ENCODE results near the gene ERP44.

Gene ERP44

DNA sequence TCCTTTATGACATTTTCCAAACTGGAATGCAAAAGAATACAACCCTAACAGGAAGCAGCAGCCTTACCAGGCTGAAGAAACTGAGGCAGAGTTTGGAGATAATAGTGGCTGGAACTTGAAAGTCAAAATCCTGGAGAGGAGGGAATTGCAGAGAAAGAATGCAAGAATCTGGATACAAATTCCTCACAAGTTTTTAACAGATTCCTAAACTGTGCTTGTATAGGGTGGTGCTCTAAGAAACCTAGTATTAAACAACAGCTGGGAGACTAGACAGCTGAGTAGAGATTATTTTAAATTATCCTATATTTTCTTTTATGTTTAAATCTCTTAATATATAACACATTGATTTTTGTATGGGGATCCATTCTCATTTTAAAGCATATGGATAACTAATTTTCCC, 31.0 kb upstream of the ERP44 start:
- DNase-seq (ENCODE audit: insufficient read length, low spot score): no peak
- no peak for FAIRE-seq
- TF ChIP-seq, protein P1, sequence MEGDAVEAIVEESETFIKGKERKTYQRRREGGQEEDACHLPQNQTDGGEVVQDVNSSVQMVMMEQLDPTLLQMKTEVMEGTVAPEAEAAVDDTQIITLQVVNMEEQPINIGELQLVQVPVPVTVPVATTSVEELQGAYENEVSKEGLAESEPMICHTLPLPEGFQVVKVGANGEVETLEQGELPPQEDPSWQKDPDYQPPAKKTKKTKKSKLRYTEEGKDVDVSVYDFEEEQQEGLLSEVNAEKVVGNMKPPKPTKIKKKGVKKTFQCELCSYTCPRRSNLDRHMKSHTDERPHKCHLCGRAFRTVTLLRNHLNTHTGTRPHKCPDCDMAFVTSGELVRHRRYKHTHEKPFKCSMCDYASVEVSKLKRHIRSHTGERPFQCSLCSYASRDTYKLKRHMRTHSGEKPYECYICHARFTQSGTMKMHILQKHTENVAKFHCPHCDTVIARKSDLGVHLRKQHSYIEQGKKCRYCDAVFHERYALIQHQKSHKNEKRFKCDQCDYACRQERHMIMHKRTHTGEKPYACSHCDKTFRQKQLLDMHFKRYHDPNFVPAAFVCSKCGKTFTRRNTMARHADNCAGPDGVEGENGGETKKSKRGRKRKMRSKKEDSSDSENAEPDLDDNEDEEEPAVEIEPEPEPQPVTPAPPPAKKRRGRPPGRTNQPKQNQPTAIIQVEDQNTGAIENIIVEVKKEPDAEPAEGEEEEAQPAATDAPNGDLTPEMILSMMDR (IDR thresholded peaks at IDR 0.05; ENCODE audit: insufficient read depth, missing control alignments): no peak

DNA sequence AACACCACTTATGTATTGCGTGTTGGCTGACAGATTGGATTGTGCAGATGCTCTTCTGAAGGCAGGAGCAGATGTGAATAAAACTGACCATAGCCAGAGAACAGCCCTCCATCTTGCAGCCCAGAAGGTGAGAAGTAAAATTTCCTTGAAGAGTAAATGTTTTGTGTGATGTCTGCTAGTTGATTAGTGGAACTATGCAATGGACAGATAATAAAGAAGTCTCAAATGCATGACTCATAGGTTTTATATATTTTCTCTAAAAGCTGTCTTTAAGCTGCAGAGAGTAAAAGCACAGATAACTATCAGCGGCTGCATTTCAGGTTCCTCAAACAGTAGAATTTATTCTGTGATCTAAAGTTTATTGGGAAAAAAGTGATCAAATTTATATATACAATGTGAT, 27.6 kb upstream of the ERP44 start:
- FAIRE-seq (no peak), DNase-seq (ENCODE audit: insufficient read length, low spot score) (no peak)
- TF ChIP-seq, protein P1 (IDR thresholded peaks at IDR 0.05; ENCODE audit: insufficient read depth, missing control alignments): no peak

DNA sequence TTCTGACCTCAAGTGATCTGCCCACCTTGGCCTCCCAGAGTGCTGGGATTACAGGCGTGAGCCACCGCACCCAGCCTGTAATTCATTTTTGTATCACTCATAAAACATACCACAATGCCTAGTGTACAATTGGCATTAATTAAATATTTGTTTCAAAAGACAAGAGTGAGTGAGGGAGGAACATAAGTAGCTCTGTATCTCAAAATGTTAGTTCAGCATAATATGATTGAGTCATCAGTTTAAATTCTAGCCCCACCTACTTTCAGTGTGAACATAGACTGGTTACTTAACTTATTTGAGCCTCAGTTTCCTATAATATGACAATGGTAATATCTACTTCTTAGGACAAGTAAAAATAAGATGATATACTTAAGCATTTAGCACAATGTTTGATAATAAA, 27.1 kb upstream of the ERP44 start:
- TF ChIP-seq, protein P1 (IDR thresholded peaks at IDR 0.05; ENCODE audit: insufficient read depth, missing control alignments): no peak
- DNase-seq (ENCODE audit: insufficient read length, low spot score) (no peak), FAIRE-seq (no peak)

DNA sequence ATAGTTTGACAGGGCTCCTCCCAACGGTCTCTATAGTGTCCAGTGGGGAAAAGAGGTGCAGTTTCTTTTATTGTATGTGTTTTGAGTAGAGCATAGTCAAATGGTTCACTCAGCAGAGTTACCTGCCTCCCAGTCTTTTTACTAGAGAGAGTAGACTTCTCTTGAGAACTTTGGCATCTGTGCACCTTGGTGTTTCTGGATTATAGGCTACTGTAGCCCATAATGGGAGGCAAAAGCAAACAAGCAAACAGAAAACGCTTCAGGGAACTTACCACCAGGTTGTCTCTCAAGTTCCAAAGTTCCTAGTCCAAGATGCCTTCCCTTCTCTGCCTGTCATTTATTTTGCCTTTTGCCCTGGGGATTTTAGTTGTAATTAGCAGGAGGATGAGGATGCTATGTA, 26.4 kb upstream of the ERP44 start:
- DNase-seq (ENCODE audit: insufficient read length, low spot score): no peak
- no peak for FAIRE-seq
- TF ChIP-seq, protein P1 (IDR thresholded peaks at IDR 0.05; ENCODE audit: insufficient read depth, missing control alignments): no peak

DNA sequence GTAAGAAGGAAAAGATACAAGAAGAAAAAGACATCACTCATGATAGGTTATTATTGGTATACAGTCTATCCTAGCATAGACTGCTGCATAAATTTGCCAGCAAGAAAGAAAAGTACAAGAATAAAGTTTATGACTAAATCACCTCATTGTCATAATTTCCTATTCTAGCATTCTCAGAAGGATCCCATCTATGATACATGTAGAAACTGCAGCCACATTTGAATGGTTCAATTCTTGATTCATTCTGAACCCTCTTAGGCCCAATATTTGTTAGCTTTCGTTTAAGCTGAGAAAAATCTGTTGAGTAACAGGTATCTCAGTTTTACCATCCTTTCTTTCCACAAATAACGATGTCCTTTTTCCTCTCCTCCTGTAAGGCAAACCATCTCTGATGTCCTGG, 21.5 kb upstream of the ERP44 start:
- TF ChIP-seq, protein P1 (IDR thresholded peaks at IDR 0.05; ENCODE audit: insufficient read depth, missing control alignments): no peak
- FAIRE-seq (no peak), DNase-seq (ENCODE audit: insufficient read length, low spot score) (no peak)

DNA sequence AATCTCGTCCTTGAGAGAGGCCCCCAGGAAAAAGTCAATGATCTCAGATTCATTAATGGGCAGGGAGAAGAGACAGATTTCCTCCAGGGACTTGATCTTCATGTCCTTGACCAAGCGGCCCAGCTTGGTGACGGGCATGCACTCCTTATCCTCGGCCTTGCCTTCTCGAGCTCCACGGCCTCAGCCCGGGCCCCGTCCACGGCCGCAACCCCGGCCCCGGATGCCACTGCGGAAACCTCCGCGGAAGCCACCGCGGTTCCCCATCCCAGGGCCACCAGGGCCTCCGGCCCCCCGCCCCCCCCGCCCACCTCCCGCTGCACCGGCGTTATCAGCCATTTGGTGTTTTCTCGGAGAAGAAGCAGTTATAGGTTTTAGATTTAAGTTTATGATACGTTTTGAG, 18.5 kb upstream of the ERP44 start:
- TF ChIP-seq, protein P1 (IDR thresholded peaks at IDR 0.05; ENCODE audit: insufficient read depth, missing control alignments): no peak
- DNase-seq (ENCODE audit: insufficient read length, low spot score) (no peak), FAIRE-seq (no peak)

DNA sequence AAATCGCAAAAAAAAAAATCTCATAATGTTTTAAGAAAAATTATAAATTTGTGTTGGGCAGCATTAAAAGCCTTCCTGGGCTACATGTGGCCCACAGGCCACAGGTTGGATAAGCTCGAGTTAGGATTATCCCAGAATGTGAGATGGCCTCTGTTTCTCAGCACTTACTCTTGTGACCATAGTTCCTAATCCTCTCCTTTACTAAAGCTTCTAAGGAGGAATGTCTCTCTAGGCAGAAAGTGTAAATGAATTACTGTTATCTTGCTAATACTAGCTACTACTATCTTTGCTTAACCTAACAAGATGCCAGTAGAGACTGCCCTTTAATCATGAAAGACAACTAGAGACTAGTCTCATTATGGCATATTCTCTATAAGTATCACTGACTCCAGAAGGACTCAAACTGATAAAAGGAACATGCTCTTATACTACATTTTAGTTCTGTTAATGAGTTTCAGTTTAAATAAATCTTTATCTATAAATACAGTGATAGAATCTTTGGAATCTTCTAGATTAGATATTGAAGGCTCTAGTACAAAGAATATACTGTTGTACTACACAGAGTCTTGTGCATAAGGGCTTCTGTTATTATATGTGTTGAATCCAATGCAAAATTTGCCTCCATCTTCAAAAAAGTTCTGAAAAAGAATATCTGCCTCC, 14.0 kb upstream of the ERP44 start:
- FAIRE-seq: no peak
- no peak for DNase-seq (ENCODE audit: insufficient read length, low spot score)
- TF ChIP-seq, protein P1 (IDR thresholded peaks at IDR 0.05; ENCODE audit: insufficient read depth, missing control alignments): no peak
